ENCODE data around the gene PADI4.

Gene PADI4

GRCh38 chr1:17282836-17283235 is 25.2 kb upstream of the PADI4 start:
- DNase-seq: no peak

DNA sequence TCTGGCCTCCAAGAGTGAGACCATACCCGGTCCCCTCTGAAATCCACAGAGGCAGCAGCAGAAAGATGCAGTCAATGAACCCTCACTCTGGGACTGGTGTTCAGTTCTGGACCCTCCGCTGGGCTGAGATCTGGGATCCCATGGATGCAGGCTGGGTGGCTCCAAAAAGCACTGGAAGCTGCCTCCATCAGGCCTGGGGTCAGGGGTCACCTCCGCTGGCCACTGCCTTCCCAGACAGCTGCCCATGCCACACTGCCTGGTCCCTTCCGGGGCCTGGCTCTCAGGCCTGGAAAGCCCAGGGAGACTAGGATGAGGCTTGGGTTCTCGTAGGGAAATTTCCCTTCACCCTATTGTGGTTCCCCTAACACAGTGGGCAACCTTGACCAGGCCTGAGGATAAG is 21.4 kb upstream of the PADI4 start:
- DNase-seq: no peak

DNA sequence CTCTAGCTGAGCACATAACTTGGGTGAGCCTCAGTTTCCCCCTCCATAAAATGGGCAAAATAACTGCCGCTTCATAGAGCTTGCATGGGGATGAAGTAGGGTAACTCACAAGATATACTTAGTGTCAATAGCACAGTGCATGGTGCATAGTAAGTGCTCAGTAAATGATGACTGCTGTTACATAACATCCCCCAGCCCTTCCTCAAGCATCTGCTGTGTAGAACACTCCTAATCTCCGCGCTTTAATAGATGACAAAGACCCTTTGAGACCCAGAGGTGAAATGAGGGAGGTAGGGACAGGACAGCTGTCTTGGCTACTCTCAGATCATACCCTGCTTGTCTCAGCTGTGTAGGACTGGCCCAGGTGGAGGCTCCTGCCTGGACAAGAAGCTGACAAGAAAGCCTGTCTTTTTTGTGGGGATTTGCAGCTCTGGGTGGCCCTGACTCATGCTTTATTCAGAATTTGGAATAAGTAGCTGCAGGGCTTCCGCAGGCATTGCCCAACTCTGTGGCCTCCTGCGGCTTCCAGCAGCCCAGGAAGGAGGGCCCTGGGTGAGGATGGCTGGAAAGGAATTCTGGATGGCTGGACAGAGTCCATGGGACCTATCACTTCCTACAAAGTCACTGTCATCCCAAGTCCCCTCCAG is 20.7 kb upstream of the PADI4 start:
- DNase-seq: no peak

GRCh38 chr1:17289721-17290120 is 18.3 kb upstream of the PADI4 start:
- DNase-seq: no peak

DNA sequence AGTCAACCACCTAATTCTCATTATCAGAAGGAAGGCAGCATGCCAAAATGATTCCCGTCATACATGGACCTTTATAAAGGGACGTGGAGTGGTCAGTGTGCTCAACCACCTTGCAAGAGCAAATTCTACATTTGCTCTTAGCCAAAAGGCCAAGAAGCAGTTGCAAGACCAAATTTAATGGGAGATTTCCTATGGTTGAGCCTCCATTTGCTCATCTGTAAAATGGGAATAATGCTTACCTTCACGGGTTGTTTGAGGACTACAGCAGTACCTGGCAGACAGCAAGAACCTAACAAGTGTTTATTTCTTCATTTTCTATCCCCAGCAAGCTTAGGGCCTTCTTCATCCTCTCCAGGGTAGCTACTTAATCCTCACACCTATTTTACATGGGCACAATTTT is 17.4 kb upstream of the PADI4 start:
- no peak for DNase-seq

DNA sequence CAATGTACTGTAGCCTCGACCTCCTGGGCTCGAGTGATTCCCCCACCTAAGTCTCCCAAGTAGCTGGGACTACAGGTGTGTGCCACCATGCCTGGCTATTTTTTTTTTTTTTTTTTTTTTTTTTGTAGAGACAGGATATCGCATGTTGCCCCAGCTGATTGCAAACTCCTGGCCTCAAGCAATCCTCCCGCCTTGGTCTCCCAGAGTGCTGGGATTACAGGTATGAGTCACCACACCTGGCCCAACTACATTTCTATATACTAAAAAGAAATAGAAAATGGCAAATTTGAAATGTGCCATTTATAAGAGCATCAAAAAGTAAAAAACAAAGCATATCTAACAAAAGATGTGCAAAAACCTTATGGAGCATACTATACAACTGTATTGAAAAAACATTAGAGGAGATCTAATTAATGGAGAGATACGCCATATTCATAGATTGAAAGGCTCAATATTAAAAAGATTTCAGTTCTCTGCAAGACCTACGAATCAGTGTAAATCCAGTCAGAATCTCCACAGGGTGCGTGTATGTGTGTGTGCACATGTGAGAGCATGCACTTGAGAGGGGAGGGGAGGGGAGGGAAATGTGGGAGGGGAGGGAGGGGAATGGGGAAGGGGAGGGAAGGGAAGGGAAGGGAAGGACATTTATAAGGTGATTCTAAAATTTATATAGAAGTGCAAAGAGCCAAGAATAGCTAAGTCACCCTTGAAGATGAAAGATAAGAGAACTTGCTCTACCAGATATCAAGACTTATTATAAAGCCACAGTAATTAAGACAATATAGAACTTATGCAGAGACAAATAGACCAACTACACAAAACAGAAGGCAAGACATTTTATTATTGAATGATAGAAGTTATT is 15.5 kb upstream of the PADI4 start:
- no peak for DNase-seq

DNA sequence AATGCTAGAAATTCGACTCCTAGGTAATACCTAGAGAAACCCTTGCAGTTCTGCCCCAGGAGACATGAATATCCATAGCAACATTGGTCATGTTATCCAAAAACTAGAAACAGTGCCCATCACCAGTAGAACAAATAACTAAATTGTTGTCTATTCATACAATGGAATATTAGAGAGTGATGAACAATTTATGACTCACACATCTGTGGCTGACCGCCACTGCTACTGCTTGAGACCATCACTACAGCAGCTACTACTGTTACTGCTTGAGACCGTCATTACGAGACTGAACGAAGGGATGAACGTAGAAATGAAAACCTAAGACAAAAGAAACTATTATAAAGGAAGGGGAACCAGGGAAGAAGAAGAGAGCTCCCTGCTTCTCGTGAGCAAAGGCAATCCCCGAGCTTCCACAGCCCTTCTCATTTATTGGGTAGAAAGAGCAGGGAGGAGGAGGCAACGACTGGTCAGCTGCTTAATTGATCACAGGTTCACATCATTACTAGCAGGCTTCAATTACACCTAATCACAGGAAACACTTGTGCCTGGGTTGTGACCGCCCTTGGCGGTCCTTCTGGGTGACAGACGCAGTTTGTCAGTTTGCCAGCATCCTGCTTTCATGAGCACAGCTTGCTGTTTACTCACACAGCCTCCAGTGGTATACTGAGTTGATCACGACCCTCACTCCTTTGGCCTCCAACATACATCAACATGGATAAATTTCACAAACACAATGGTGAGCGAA is 14.1 kb upstream of the PADI4 start:
- no peak for DNase-seq

- DNase-seq: no peak
Measured at GRCh38 chr1:17295292-17295691, 12.7 kb upstream of the PADI4 start.

DNA sequence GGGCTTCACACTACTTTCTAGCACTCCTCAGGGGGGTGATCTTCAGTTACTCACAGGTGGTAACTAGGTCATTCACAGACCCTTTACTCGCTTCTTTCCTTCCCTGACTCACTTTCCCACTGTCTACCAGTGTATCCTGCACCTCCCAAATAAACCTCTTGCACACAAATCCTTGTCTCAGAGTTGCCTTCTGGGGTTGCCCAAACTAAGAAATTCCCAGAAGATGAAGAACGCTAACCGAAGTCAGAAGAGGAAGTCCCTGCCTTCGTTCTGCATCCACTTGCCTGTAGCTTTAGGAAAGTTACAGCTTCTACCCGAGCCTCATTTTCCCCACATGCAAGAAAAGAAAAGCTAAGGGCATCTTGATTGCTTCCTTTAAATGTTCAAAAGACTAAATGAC is 11.9 kb upstream of the PADI4 start:
- DNase-seq: no peak

DNA sequence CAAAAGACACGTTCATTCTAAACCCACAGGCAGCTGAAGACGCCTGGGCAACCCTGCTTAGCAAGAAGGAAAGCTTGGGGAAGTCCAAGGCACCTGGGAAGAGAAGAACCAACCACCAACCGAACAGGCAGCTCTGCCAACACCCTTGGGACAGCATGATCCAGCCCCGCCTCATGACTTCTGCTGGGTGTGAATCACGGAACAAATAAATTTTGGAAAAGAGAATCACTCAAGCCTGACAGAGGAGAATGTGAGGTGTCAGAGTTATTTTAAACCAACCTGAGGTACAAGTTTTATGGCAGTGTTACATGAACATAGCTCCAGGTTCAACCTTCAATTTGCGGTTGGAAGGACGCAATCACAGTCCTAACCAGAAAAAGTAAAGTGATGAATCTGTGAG is 10.0 kb upstream of the PADI4 start:
- DNase-seq: no peak

GRCh38 chr1:17301767-17302166 is 6.2 kb upstream of the PADI4 start:
- no peak for DNase-seq

DNA sequence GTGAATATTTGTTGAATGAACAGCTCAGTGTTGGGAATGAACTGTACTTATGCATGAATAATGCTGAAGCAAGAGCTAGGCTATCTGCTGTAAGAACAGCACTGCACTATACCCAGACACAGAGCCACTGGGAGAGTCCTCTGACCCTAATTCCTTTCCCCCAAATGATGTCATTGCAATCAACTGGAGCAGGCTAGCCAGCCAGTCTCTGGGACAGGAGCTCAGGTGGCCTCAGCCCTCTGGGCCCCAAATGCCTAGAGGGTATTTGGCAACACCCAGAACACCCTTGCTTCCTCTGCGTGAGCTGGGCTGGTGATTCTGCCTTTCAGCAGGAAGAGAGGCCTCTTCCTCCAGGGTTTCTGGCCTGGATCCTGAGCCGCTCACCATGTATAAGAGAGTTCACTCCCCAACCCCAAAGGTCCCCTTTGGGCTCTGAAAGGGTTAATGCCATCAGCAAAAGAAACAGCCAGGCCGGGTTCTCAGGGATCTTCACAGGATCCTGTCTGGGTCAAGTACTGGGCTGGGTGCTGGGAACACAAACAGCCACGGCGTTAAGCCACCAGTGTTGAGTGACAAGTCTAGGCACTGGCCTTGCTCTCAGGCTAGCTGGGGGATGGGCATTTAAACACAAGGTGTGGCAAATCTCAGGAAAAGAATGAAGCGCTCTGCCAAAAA is 3.7 kb upstream of the PADI4 start:
- DNase-seq: no peak

GRCh38 chr1:17304826-17305175 is 3.2 kb upstream of the PADI4 start:
- no peak for DNase-seq

DNA sequence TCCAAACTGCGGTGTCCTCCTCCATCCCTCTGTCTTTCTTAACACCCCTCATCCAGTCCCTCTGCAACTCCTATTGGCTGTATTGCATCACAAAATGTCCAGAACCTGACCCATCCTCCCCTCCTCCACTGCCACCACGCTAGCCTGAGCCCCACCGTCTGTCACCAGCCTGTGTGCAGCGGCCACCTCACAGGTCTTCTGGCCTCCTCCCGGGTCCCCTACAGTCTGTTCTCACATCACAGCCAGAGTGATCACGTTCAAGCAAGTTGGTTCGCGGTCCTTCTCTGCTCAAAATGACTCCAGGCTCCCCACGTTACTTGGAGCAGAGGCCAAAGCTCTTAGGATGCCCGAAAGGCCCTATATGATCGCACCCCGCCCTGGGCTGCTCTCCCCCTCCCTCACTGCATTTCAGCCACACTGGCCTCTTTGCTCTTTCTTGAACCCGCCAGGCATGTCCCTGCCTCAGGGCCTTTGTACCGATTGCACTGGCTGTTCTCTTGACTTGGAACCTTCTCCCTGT is 2.4 kb upstream of the PADI4 start:
- no peak for DNase-seq

DNA sequence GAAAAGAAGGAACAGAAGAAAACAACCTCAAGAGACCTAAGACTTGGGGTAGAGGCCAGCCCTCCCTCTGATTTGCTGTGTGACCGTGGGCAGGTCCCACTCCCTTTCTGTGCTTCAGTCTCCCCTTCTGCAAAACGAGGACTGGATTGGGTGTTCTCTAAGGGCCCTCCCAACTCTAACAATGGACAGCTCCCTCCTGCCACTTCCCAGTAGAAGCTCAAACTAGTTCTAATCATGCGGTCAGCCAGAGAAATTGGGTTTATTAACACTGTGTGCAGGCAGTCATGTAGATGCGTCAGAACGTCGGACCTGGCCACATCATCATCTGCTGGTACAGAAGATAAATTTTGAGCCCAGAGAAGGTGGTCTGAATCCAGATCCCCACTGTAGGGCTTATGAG is 1.6 kb upstream of the PADI4 start:
- DNase-seq: no peak

- DNase-seq: no peak
Measured at GRCh38 chr1:17306921-17307320, 1.1 kb upstream of the PADI4 start.

DNA sequence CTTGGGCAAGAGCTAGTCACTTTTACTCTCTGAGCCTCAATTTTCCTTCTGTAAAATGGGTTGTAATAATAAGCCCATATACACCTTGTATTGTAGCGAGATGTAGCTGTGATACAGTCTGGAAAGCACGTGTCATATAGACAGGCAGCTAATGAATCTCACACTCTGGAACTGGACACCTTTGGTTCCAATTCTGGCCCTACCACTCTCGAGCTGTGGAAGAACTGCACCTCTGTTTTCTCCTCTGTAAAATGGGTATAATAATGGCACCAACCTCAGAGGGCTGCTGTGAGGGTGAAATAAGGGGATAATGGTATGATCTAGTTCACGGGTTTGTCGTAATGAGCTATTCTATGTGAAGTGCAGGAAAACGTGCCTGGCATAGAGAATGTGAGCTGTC is 668 bp upstream of the PADI4 start:
- DNase-seq: no peak

- no peak for DNase-seq
Measured at GRCh38 chr1:17308593-17308992, 596 bp downstream of the PADI4 start.

GRCh38 chr1:17309426-17310067 is 1.6 kb downstream of the PADI4 start:
- no peak for DNase-seq

- no peak for DNase-seq
Measured at GRCh38 chr1:17310068-17310640, 2.2 kb downstream of the PADI4 start.

DNA sequence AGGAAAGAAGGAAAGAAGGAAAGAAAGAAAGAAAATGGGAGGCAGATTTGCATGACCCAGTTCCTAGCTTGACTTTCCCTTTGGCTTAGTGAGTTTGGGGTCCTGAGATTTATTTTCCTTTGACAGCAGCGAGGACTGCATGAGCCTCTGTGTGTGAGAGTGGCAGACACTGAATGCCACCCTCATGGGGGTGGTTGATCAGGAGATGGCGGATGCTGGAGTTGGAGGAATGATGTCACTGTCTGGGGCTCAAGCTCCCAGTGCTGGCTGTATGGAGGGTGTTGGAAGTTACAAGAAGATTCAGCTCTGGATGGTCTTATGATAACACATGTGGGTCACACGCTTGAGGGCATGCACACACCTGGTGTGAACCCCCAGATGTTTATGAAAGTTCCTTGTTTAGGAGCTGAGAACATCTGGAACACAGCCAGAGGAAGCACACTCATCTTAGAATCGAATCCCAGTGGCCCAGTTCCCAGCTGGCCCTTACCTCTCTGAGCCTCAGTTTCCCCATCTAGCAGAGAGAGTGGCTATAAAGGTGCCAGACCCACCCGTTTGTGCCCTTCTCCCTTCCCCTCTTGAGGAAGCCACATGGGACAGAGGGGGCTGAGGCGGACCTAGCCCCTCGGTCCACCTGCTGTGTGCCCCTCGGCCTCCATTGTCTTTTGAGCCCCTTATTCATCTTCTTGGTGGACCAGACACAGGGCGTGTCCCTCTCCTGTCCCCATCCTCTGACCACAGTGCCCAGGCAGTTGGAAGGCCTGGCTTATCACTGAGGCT is 5.7 kb downstream of the PADI4 start:
- no peak for DNase-seq

Measured in stimulated activated CD4-positive, alpha-beta T cell treated with anti-CD3 and anti-CD28 coated beads, Interleukin-4, amount 100 ng/mL, for 4 hours (primary cell).